Epidermal melanocyte (primary cell): ENCODE measurements around the gene DSCAML1.

Experiments used
- DNase-seq: peaks from one replicate; pipeline ENCODE4 v3.0.0; 2011; ENCODE audit warnings: low spot score; ENCODE audit not compliant: insufficient read length

The DSCAML1 gene

DNA sequence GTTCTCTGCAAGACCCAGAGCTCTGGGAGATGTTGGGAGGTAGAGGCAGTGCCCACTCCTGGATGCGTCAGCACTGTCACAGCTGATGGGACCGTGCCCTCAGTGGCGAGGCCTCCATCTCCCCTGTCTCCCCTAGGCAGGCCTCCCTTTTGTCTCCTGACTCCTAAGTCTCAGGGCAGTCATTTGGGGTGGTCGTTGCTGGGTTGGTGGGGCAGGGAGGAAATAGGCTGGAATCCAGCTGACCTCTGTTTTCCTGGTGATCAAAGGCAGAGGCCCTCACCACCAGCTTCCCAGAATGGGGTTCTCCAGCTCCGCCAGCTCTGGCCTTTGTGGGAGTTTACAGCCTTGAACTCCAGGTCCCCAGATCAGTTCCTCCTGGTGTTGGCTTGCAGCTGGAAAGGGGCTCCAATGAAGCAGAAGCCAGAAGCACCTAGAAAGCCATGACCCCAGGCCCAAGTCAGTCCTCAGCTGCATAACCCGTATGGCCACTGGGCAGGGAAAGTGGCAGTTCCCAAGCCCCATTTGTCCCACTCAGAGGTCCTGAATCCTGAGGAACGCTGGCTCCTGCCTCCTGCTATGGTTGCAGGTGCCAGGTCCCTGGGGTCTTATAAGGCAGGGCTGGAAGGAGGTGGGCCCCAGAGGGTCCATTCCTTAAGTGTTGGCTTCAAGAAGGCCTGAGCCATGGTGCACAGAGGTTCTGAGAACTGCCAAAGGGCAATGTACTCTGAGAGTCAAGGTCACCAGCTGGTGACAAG is 34.8 kb upstream of the DSCAML1 start:
- no peak for DNase-seq

GRCh38 chr11:117830674-117831351 is 33.8 kb upstream of the DSCAML1 start:
- DNase-seq, result no peak

DNA sequence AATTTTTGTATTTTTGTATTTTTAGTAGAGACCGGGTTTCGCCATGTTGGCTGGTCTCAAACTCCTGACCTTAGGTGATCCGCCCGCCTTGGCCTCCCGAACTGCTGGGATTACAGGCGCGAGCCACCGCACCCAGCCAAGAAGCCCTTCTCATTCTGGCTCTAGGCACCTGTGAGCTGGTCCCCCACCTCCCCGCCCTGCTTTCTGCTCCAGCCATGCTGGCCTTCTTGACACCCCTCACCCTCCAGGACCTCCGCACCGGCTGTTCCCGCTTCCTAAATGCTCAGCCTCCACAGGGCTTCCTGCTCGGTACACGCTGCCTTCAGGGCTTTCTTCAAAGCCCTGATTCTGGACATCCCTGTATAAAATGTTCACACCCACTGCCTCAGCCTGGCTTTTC is 33.1 kb upstream of the DSCAML1 start:
- no peak for DNase-seq

DNA sequence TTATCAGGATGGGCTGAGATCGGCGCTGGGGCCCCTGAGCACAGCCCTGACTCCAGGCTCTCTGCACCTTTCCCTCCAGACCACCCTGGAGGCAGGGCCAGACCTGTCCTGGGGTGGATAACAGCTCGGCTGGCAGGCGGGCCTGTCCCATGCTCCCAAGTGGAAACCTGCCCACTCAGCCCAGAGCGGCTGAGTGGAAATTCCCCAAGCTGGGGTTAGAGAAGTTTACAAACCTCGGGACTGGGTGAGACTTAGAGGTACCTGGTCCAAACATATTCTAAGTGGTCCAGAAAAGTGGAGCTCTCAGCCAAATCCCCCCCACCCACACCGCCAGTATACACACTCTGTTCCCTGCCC is 32.3 kb upstream of the DSCAML1 start:
- no peak for DNase-seq

GRCh38 chr11:117828611-117829368 is 31.8 kb upstream of the DSCAML1 start:
- no peak for DNase-seq

GRCh38 chr11:117827521-117828511 is 30.8 kb upstream of the DSCAML1 start:
- no peak for DNase-seq

DNA sequence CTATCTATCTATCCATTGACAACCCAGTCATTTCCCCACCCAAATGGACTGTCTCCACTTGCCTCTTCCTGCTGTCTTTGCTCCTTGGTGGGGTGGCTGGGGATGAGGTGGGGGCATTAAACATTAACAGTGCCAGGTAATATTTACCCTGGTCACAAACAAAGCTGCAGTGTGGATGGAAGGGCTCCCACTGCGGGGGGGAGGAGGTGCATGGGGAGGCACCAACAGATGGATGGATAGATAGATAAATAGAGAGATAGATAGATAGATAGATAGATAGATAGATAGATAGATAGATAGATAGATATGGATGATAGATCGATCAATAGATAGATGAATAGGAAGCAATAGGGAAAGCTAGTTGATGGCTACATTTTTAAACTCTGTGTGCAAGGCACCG is 29.8 kb upstream of the DSCAML1 start:
- DNase-seq, result no peak

DNA sequence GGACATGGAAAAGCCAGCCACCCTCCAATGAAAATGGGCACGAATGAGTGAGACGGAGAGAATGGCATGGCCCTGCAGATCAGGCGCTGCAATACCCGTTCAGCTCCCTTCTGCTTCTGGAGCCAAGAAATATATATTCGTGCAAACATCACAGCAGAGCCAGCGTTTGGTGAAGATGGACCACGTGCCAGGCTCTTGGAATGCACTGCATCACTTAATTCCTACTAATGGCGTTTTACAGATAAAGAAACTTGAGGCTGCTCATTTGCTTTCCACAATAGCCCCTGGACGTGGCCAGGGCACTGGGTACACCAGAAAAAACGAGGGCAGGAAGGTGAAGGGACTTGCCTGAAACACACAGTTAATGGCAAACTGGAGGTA is 29.2 kb upstream of the DSCAML1 start:
- DNase-seq, result no peak

GRCh38 chr11:117825538-117826189 is 28.6 kb upstream of the DSCAML1 start:
- DNase-seq, result no peak

- DNase-seq, result no peak
These were observed 27.8 kb upstream of the DSCAML1 start, which contains the start of gene FXYD2 for GRCh38 chr11:117824571-117825537. FXYD2 (minus strand) TSS chr11:117824744; CDS start chr11:117824678, 66 bp downstream.

DNA sequence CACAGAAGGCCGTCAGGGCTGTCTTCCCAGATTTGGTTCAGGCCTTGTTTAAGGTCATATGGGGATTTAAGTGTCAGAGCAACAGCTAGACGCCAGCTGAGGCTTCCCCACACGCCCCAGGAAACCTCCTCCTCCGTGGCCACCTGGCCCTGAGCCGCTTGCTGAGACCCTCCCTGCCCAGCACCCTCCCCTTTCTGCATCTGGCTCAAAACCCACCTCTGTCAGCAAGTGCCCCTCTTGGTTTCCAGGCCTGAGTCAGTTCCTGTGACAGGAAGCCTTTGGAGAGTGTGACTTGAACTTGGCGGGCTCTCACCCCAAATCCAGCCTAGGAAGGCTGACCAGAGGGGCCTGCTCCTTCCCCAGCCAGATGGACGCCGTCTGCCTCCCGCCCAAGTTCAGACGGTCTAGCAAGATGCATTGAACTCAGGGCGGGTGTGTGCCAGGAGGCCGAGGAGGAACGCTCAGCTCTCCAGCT is 27.0 kb upstream of the DSCAML1 start:
- no peak for DNase-seq

- no peak for DNase-seq
These were observed 26.4 kb upstream of the DSCAML1 start for GRCh38 chr11:117823294-117823945.

DNA sequence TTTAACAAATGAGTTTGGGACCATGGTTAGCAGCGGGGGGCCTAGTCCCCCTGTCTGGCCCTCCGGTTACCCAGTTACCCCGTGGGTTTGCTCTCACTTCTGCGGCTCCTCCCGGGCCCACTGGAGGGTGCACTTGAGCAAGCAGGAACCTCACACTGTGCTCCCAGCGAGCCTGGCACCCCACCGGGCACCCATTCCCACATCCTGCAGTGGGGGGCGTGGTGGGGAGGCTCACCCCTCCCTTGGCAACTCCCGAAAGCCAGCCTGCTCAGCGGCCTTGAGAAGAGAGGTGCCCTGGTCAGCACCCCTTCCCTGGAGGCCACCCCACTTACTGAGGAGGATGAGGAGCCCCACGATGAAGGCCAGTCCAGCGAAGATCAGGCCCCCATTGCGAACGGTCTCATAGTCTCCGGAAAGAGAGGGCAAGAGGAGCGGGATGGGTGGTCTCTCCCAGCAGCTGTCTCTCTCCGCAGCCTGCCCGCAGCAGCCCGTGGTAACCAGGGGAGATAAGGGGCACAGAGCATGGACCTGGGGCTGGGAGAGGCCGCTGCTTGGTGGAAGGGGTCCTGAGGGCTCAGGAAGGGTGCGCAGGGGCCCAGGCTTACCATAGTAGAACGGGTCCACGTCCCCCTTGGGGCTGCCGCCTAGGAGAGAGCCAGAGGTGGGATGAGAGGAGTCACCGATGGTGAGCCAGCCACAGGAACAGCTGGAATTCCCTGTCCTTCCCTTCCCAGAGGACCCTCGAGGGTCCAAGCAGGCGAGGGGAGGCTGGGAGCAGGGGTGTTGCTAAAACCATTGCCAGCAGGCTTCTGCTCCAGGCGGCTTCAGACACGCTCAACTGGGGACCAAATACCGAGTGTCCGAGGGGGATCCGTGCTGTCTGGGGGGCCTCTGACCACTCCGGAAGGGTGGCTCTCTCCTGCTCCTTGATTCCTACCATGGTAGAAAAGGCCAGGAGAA is 25.3 kb upstream of the DSCAML1 start:
- no peak for DNase-seq

DNA sequence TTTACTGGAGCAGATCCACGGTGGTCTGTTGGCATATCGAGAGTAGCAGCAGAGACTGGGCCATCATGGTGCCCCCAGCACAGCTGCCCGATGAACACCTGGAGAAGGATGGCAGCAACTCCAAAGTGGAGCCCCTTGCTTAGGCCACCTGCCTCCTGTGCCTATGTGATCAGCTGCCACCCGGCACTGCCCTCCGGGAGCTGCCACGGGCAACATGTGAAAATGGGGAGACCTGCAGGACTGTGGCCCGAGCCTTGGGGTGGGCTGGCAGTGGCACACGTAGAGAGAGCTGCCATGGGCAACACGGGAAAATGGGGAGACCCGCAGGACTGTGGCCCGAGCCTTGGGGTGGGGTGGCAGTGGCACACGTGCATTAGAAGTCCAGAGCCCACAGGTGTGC is 24.4 kb upstream of the DSCAML1 start:
- no peak for DNase-seq

DNA sequence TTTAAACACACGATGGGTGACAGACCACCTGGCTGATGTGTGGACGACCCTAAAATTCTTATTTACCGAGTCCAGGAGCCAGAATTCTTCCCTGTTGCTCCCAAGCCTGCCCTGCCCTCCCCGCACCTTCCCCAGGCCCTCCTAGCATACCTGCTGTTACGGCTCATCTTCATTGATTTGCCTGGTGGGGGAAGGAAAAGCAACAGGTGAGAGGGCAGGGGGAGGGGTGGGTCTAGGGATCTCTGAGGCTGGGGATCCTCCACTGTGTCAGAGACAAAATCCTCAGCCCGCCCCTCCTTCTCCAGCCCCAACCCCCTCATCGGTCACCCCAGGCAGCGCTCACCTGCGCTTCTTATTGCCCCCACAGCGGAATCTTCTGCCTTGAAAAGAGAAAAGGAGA is 23.5 kb upstream of the DSCAML1 start:
- no peak for DNase-seq

DNA sequence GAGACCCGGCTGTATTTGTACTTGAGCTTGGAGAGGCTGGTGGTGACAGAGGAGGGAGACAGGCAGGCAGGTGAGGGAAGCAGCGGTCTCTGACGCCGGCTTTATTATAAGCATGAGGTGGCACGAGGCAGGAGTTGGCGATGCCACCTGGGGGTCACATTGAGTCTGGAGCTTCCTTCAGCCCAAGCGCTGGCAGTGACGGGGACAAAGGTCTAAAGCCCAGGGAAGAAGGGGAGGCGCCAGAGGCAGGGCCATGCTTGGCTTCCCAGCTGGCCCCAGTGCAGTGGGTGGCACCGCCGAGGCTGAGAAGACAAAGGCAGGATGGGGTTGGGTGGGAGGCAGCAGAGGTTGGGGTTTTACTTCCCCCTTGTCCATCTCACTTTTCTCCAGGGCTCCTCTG is 23.1 kb upstream of the DSCAML1 start:
- no peak for DNase-seq
